Measurements from ENCODE around the gene PAX6. TPM values are rescaled to one million over a fixed set of nuclear protein-coding genes. Genes with fewer than 3 reads are reported as not detected.

The PAX6 gene
- total RNA-seq, 2 donors from 2014 or later = 0.68 TPM; not detected in 1

GRCh38 chr11:31805037-31805628 is 6.0 kb downstream of the PAX6 start:
- ATAC-seq (ENCODE audit: insufficient number of reproducible peaks, low FRiP score, low read depth) (no peak), DNase-seq (ENCODE audit: low spot score) (no peak)
- TF ChIP-seq CTCF (IDR thresholded peaks at IDR 0.05) = no peak
- Histone ChIP-seq H3K27ac (no peak overlapping the region), H3K36me3 (no peaks in the 10 kb centered on the region), H3K27me3 (replicated peaks; ENCODE audit: insufficient read depth) (peaks cover 71% of the 10 kb centered on the region), H3K4me3 (peak overlapping the region; percentile 38), H3K9me3 (no peaks in the 10 kb centered on the region), H3K4me1 (ENCODE audit: control insufficient read depth in 1 of 2, low read depth in 2 of 2) (peaks cover 15 to 26% of the 10 kb centered on the region in 2 donors)

DNA sequence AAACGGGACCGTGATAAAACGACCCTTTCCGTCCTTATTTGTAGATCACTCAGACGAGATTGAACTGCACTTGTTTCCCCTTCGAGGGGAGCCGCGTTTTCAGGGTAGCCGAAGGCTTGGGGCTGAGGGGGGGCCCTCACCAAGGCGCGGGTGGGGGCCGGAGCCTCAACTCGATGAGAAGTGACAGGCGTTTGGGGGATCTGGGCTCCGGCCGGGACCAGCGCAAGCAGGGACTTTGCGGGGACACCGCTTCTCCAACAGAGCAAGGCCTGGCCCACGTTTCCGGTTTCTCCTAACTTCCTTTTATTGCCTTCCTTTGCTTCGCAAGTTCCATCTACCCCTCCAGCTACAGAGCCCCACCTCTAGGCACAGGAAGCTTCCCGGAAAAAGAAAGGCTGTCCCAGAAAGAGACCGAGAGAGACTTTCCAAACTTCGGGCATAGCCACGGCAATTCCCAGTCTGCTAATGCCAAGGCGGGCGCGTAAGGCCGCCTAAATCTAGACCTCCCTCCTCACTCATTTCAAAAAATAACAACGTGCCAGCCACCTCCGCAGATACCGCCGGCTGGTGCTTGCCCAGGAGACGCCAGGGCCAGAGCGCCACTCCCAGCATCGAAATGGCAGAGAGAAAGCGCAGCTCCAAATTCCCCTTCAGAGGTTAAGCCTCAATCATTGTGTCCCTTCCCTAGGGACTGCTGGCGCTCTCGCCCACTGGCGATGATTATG is 6.6 kb downstream of the PAX6 start:
- Histone ChIP-seq H3K4me1 (ENCODE audit: control insufficient read depth in 1 of 2, low read depth in 2 of 2) (peaks cover 11 to 24% of the 10 kb centered on the region in 2 donors), H3K27me3 (replicated peaks; ENCODE audit: insufficient read depth) (peaks cover 78% of the 10 kb centered on the region), H3K9me3 (no peaks in the 10 kb centered on the region), H3K36me3 (no peaks in the 10 kb centered on the region), H3K27ac (no peak overlapping the region), H3K4me3 (peak overlapping the region; percentile 38)
- ATAC-seq (ENCODE audit: insufficient number of reproducible peaks, low FRiP score, low read depth) (no peak), DNase-seq (ENCODE audit: low spot score) (no peak)
- no peak for TF ChIP-seq CTCF (IDR thresholded peaks at IDR 0.05)

DNA sequence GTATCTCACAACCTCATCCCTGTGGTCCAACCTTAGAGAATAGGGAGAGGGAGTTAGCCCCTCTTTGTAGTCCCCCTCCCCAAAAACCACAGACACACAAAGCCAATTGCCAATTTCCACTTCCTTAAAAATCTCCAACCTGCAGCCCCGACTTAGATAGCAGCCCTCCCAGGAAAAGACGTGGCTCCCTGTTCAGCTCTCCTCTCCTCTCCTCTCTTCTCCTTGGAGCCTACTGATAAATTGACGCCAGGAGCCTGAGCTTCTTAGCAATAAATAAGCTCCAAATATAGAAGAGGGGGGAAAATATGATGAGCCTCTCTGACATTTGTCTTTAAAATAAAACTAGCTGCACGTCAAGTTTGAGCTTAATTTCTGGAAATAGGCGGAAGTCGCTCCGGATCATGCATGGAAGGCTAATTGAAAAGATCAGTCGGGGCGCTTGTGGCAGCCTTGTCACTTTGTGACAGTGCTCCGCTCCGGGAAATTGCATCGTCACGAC is 7.3 kb downstream of the PAX6 start:
- peak overlapping the region; percentile 38 for H3K4me3 ChIP-seq
- no peak for ATAC-seq (ENCODE audit: insufficient number of reproducible peaks, low FRiP score, low read depth)
- no peak for TF ChIP-seq CTCF (IDR thresholded peaks at IDR 0.05)

DNA sequence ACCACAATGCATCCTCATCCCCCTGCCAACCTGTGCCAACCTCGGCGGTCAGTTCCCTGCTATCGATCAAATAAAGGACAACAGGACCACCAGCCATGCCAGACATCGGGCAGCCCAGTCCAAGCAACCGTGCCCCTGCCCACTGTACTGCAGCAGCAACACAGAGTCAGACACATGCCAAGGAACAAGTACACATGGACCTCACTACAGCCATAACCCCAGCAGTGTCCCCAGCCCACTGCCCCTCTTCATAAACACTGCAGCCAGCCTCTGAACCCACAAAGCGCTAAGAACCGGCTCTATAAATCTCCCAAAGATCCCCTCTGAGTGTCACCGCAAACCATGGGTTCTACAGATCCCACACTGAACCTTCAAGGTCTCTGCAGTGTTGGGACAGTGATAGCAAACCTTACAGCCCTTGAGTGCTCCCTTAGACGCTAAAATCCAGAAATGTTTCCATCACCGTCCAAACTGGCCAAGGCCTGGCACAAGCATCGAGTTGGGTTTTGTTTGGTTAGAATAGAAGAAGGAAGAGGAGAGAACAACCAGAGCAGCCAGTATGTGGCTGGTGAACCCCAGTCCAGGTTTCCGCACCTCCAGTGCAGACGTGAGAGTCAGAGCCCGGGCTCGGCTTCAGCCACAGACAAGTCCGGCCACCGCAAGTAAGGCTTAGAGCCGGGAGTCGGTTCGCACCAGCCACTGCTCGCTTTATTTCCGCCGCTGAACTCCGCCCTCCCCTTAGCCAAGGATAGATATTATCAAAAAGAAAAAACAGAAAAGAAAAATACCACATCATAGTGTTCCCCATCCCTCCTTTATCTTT is 7.9 kb downstream of the PAX6 start:
- ATAC-seq (ENCODE audit: insufficient number of reproducible peaks, low FRiP score, low read depth) = no peak
- Histone ChIP-seq H3K9me3 (no peaks in the 10 kb centered on the region), H3K4me1 (ENCODE audit: control insufficient read depth in 1 of 2, low read depth in 2 of 2) (peaks cover 19 to 37% of the 10 kb centered on the region in 2 donors), H3K27ac (no peak overlapping the region), H3K4me3 (no peak overlapping the region), H3K27me3 (replicated peaks; ENCODE audit: insufficient read depth) (peaks cover 88% of the 10 kb centered on the region), H3K36me3 (no peaks in the 10 kb centered on the region)
- no peak for TF ChIP-seq CTCF (IDR thresholded peaks at IDR 0.05)
- no peak for DNase-seq (ENCODE audit: low spot score)

More for the DNA sequence above, 7.3 kb downstream of the PAX6 start:
- Histone ChIP-seq H3K4me1 (ENCODE audit: control insufficient read depth in 1 of 2, low read depth in 2 of 2) (peaks cover 12 to 30% of the 10 kb centered on the region in 2 donors), H3K27ac (no peak overlapping the region), H3K36me3 (no peaks in the 10 kb centered on the region), H3K27me3 (replicated peaks; ENCODE audit: insufficient read depth) (peaks cover 84% of the 10 kb centered on the region), H3K9me3 (no peaks in the 10 kb centered on the region)
- DNase-seq (ENCODE audit: low spot score) = no peak

DNA sequence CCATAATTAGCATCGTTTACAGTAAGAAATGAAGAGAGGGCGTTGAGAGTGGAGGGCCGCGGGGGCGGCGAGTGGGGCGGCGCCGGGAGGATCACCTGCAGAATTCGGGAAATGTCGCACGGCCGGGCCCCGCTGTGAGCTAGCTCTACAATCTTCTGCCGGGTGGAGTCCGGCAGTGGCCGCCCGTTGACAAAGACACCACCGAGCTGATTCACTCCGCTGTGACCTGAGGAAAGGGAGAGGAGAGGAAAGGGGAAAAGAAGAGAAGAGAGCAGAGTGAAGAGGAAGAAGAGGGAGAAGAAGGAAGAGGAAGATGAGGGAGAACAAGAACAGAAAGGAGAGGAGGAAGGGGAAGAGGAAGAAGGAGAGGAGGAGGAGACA is 8.5 kb downstream of the PAX6 start:
- no peaks in the 10 kb centered on the region for H3K9me3 ChIP-seq
- no peak overlapping the region for H3K27ac ChIP-seq
- ATAC-seq (ENCODE audit: insufficient number of reproducible peaks, low FRiP score, low read depth) (no peak), DNase-seq (ENCODE audit: low spot score) (no peak)
- H3K36me3 ChIP-seq = no peaks in the 10 kb centered on the region
- no peak overlapping the region for H3K4me3 ChIP-seq
- H3K27me3 ChIP-seq (replicated peaks; ENCODE audit: insufficient read depth) = peaks cover 88% of the 10 kb centered on the region
- peaks cover 19 to 37% of the 10 kb centered on the region in 2 donors for H3K4me1 ChIP-seq (ENCODE audit: control insufficient read depth in 1 of 2, low read depth in 2 of 2)
- no peak for TF ChIP-seq CTCF (IDR thresholded peaks at IDR 0.05)
